HG02884 (cell line): ENCODE measurements around the gene TMEM135.

Source experiments
- ATAC-seq: cut with Tn5 transposase; IDR thresholded peaks from one replicate; pipeline ENCODE4 v1.9.1; 2021; ENCODE audit warnings: mild to moderate bottlenecking, moderate library complexity; ENCODE audit not compliant: unreplicated experiment

Gene TMEM135

GRCh38 chr11:87190071-87190470 lies 152.3 kb downstream of the TMEM135 start:
- no peak for ATAC-seq

DNA sequence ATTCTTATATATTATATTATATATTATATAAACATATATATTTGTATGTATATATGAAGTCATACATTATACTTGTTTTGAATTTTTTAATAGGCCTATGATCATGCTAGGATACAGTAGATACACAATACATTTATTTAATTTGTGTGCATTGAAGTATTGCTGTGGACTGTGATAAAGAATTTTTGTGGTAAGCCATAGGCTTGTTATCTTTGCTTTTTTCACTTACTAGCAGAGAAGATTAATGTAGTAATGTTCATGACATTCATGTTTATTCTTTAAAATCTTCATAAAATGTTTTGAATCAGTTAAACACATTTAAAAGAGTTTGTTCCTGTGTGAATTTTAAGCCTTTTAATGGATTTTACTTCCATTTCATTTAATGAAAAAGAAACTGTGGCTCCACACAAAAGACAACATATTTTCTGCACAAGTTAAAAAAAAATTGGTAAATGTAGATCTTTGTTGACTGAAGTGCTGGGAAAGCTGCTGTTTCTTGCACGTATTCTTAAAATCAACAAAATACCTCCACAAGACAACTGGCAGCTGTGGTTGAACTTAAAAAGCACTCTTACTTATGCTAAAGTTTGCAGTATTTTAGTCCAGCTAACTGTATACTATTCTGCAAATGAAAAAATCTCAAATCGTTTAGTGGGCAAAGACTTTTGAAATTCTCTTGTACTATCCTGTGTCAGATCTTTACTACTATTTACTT lies 156.2 kb downstream of the TMEM135 start:
- no peak for ATAC-seq

DNA sequence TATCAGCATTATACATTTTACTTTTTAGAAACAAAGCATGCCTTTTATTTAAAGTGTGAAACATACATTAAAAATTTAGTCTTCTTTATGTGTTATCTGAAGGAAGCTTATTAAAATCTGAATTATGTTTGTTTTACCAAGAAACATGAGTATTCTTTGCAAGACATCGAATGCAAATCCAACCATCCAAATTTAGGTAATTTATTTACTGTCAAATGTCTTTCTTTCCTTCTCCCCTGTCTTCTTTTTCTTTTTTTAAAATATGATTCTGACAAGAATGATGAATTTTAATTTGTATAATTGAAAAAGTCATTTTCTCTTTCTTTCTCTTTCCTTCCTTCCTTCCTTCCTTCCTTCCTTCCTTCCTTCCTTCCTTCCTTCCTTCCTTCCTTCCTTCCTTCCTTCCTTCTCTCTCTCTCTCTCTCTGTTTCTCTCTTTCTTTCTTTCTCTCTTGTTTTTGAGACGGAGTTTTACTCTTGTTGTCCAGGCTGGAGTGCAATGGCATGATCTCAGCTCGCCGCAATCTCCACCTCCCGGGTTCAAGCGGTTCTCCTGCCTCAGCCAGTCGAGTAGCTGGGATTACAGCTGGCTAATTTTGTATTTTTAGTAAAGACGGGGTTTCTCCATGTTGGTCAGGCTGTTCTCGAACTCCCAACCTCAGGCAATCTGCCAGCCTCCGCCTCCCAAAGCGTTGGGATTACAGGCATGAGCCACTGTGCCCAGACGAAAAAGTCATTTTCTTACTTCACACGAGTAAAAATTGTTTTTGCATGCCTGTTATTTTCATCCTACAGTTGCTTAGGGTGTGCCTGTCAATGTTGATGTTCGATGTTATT lies 157.5 kb downstream of the TMEM135 start:
- ATAC-seq = no peak

- ATAC-seq = no peak
Measured at GRCh38 chr11:87198266-87198881, 160.6 kb downstream of the TMEM135 start.

- ATAC-seq = no peak
Measured at GRCh38 chr11:87201376-87201775, 163.6 kb downstream of the TMEM135 start.

GRCh38 chr11:87203907-87204602 lies 166.3 kb downstream of the TMEM135 start:
- ATAC-seq = no peak

DNA sequence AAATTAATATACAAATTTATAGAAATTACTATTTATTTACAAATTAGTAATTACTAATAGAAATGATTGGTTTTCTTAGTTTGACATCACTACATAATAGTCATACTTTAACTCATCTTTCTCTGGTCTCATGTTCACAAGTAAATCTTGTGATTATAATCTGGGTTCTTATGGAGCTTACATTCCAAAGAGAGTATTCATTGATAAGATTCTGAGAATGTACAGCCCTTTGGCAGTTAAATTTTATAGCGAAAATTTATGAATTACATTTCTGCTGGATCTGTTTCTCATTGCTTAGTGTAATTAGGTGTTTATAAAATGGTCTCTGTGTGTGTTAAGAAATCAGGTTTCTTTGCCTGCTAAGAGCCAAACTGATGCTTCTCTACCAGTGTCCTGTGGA lies 175.2 kb downstream of the TMEM135 start:
- ATAC-seq = no peak

- peak; percentile 75 for ATAC-seq
Measured at GRCh38 chr11:87213444-87213843, 175.7 kb downstream of the TMEM135 start.

GRCh38 chr11:87215236-87215635 lies 177.5 kb downstream of the TMEM135 start:
- no peak for ATAC-seq

- no peak for ATAC-seq
Measured at GRCh38 chr11:87219266-87219665, 181.5 kb downstream of the TMEM135 start.

DNA sequence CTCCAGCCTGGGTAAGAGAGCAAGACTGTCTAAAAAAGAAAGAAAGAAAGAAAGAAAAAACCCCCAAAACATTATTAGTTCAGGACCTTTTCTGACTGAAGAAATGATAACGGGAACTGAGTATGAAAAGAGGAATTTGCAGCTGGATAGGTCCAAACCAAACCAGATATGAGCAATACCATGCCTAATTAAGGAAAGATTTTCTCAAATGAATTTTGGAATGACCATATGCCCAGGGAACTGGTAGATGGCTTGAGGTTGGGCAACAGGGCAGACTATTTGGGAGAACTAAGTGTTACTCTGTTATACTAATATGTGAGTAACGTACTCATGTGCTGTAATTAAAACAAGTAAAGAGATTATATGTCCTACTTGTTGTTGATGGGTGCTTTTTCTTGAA lies 186.1 kb downstream of the TMEM135 start:
- no peak for ATAC-seq

DNA sequence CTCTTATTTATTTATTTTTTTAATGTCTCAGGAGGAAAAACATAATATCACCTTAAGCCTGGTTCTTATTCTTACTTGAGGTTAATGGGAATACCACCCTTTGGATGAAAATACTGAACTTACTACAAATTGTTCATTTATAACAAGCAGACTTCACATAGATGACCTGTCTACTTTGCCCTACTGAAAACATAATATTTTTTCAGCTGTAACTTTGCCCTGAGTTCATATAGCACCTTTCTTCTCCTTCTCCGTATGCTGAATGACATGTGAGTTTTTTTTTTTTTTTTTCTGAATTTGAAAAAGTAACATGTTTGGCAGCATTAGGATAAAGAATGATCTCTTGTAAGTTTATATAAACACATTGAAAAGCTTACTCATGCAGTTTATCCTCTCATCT lies 186.8 kb downstream of the TMEM135 start:
- no peak for ATAC-seq

DNA sequence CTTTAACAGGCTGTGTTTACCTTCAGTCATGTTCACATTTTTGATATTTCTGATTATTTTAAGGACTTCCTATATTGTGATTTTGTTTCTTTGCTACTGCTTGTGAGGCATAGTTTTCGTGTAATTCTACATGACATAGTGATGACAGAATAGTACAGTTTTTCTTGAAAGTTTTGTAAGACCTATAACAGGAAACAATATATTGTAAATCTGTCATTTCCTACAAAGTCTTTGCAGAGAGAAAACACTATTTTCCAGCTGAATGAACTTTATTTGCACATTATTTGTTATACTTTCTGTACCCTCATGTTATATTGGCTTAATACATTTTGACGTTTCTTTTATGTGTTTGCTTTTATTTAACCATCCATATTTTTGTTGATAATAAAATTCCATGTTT lies 191.1 kb downstream of the TMEM135 start:
- no peak for ATAC-seq

DNA sequence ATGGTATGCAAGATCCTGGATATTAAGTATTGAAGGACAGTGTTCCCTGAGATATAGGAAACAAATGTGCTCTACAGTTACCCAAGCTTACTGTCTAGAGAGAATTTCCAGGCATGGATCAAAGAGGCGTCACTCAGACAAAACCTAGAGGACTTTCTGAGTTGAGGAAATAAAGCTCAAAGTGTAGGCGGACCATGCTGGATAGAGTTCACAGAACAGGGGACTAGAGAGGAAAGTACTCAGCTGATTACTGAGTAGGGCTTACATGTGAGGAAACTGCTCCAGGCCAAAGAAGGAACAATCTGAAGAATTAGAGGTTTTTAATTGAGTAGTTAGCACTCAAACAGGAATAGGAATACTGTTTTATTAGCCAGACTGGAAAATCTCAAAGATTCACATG lies 193.3 kb downstream of the TMEM135 start:
- no peak for ATAC-seq

DNA sequence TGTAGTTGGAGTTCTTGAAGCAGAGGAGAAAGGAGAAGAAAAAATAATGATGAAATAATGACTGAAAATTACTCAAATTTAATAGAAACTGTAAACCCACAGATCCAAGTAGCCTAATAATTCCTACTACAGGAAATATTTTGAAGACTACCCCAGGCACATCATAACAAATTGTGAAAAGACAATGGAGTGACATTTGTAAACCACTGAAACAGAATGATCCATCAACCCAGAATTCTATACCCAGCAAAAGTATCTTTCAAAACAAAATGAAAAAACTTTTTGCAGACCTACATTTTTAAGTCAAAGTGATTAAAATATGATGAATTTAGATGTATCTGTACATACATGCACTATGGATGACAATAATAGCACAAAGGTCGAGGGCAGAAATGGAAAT lies 194.6 kb downstream of the TMEM135 start:
- no peak for ATAC-seq

- ATAC-seq = no peak
Measured at GRCh38 chr11:87235366-87235765, 197.6 kb downstream of the TMEM135 start.

GRCh38 chr11:87236368-87236767 lies 198.6 kb downstream of the TMEM135 start:
- no peak for ATAC-seq

DNA sequence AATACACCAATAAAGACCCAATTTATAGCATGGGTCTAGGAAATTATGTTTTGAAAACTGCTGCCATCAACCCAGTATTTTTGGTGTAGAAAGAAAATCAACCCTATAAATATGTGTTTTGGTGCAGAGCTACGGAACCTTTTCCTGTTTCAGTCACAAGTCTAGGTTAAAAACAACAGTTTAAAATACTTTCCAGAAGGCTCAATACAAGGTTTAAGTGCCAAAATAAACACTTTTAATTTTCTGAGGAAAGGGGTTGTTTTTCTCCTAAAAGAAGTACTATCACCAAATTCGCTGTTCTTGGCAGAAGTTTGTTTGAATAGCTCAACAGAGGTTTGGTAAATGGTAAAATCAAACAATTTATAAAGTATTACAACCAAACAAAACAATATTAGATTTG lies 201.3 kb downstream of the TMEM135 start:
- ATAC-seq = no peak

- ATAC-seq = no peak
Measured at GRCh38 chr11:87239531-87239930, 201.8 kb downstream of the TMEM135 start.

DNA sequence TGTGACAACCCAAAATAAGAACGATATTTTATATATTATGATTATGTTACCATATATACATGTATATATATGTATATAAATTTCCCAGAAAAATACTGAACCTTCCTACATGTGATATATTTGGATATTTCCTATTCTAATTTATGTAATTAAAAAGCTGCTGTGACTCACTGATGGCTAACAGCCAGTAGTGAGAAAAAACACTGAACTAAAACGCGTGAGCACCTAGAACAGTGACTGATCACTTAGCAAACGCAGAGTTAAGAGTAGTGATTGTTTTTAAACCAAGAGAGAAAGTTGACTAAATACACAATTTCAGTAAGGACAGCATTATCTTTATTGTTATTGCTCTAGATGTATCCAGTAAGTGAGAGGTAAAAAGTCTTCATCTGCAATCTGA lies 213.8 kb downstream of the TMEM135 start:
- no peak for ATAC-seq

GRCh38 chr11:87252869-87253268 lies 215.1 kb downstream of the TMEM135 start:
- no peak for ATAC-seq
